PC-3 (cell line): ENCODE data around the gene FMC1. TPM values are rescaled to one million over a fixed set of nuclear protein-coding genes. Genes with fewer than 3 reads are reported as not detected.
"Not testable (repeated sequence)": the region's sequence is repeated elsewhere in the genome, so short reads cannot be mapped to it uniquely, and the experiment has no call there.

ENCODE experiments used
- ATAC-seq: fragments of 200-7000 bp; cut with Tn5 transposase; 2 replicates; pipeline ENCODE4 v1.9.1; 2020; ENCODE audit warnings: mild to moderate bottlenecking, moderate library complexity
- BruUV-seq: library from RNA; stranded (reverse); fragments of 400-500 nt; replicated peaks from 2 replicates; lab custom pipeline; 2021; lab: Mats Ljungman, UMichigan
- CTCF ChIA-PET: fragments of 300-600 bp; sonication (Branson Sonifier 250); formaldehyde crosslinking; loops from one replicate; lab custom pipeline; 2022; ENCODE audit warnings: antibody characterized with exemption; lab: Charles Lee
- POLR2A ChIA-PET: fragments of 300-600 bp; sonication (Branson Sonifier 250); formaldehyde crosslinking; loops from one replicate; lab custom pipeline; 2022; ENCODE audit warnings: antibody characterized with exemption; ENCODE audit not compliant: unreplicated experiment; lab: Charles Lee
- DNase-seq: peaks from one replicate; pipeline ENCODE4 v3.0.0-alpha.2; 2015
- H2AFZ ChIP-seq: fragments of 300-600 bp; sonication (generic); 2 replicates; pipeline ENCODE4 v1.6.0; 2016; ENCODE audit warnings: antibody characterized with exemption, low read length
- H3F3A ChIP-seq: fragments of 300-600 bp; sonication (generic); one replicate; pipeline ENCODE4 v1.6.0; 2017; ENCODE audit warnings: antibody characterized with exemption, low read length, control low read depth, mild to moderate bottlenecking; ENCODE audit not compliant: unreplicated experiment
- H3K27ac ChIP-seq: fragments of 300-600 bp; sonication (generic); 2 replicates; pipeline ENCODE4 v1.5.1; 2016; ENCODE audit warnings: mild to moderate bottlenecking, low read length
- H3K27me3 ChIP-seq: fragments of 300-600 bp; sonication (generic); 2 replicates; pipeline ENCODE4 v1.6.1; 2016; ENCODE audit warnings: low read length, mixed read lengths
- H3K36me3 ChIP-seq: fragments of 300-600 bp; sonication (generic); 2 replicates; pipeline ENCODE4 v1.6.1; 2016; ENCODE audit warnings: low read depth, mixed run types, low read length, mixed read lengths
- H3K4me1 ChIP-seq: fragments of 300-600 bp; sonication (generic); 2 replicates; pipeline ENCODE4 v1.5.1; 2016; ENCODE audit warnings: low read length; ENCODE audit not compliant: insufficient read depth
- H3K4me2 ChIP-seq: fragments of 300-600 bp; sonication (generic); 2 replicates; pipeline ENCODE4 v1.6.0; 2016; ENCODE audit warnings: low read length
- H3K4me3 ChIP-seq: fragments of 300-600 bp; sonication (generic); 2 replicates; pipeline ENCODE4 v1.5.1; 2016; ENCODE audit warnings: mild to moderate bottlenecking, low read length, mixed read lengths
- H3K79me2 ChIP-seq: fragments of 300-600 bp; sonication (generic); 2 replicates; pipeline ENCODE4 v1.6.1; 2017; ENCODE audit warnings: low read length, mixed read lengths
- H3K9ac ChIP-seq: fragments of 300-600 bp; sonication (generic); 2 replicates; pipeline ENCODE4 v1.6.0; 2016; ENCODE audit warnings: mild to moderate bottlenecking, low read length
- H3K9me2 ChIP-seq: fragments of 300-600 bp; sonication (generic); replicated peaks from 2 replicates; pipeline ENCODE4 v1.6.1; 2016; ENCODE audit warnings: mixed run types, low read length, mixed read lengths
- H3K9me3 ChIP-seq: fragments of 300-600 bp; sonication (generic); 2 replicates; pipeline ENCODE4 v1.6.1; 2016; ENCODE audit warnings: low read length, mixed read lengths
- H4K20me1 ChIP-seq: fragments of 300-600 bp; sonication (generic); 2 replicates; pipeline ENCODE4 v1.6.1; 2016; ENCODE audit warnings: low read length, mixed read lengths
- CTCF ChIP-seq: fragments of 300-600 bp; sonication (generic); conservative IDR thresholded peaks from 2 replicates; pipeline ENCODE4 v1.5.1; 2017; ENCODE audit warnings: antibody characterized with exemption, low read depth, mild to moderate bottlenecking, low read length
- EZH2 ChIP-seq: fragments of 300-600 bp; sonication (generic); IDR thresholded peaks from one replicate; pipeline ENCODE4 v1.6.1; 2017; ENCODE audit warnings: antibody characterized with exemption, mild to moderate bottlenecking, low read length; ENCODE audit not compliant: unreplicated experiment
- EZH2phosphoT487 ChIP-seq: fragments of 300-600 bp; sonication (generic); IDR thresholded peaks from 2 replicates; pipeline ENCODE4 v1.6.1; 2018; ENCODE audit warnings: mild to moderate bottlenecking, antibody characterized with exemption, low read length, borderline replicate concordance
- intact Hi-C: fragments of 100-400 bp; cut with micrococcal nuclease; formaldehyde crosslinking; loops from 2 replicates; pipeline ENCODE4 v1.9.0; 2023
- total RNA-seq: library from RNA; depleted of rRNA; stranded (reverse); fragments of >200 nt; gene quantifications from 2 replicates; pipeline ENCODE4 v1.2.3, GENCODE V29; 2014

Gene FMC1
- total RNA-seq, 1 experiment from 2014 or later = 12.2 TPM

GRCh38 chr7:139351027-139351426 lies 9.9 kb downstream of the FMC1 start:
- H3F3A ChIP-seq = no peaks in the 10 kb centered on the region
- no peak overlapping the region for H3K9ac ChIP-seq
- ChIA-PET CTCF (no interaction called here), POLR2A (no interaction called here)
- BruUV-seq = no TSS peak
- H3K9me3 ChIP-seq = no peaks in the 10 kb centered on the region
- no peaks in the 10 kb centered on the region for H3K9me2 ChIP-seq
- no peaks in the 10 kb centered on the region for H3K79me2 ChIP-seq
- H3K4me3 ChIP-seq = no peak overlapping the region
- H3K4me1 ChIP-seq = no peaks in the 10 kb centered on the region
- H4K20me1 ChIP-seq = no peaks in the 10 kb centered on the region
- H3K27me3 ChIP-seq = no peaks in the 10 kb centered on the region
- H2AFZ ChIP-seq = no peak overlapping the region
- DNase-seq (no peak), ATAC-seq (no peak)
- intact Hi-C loops = loop anchor here (10.0 kb wide), 1 partner anchor 116 kb away; the partner anchor contains the start of gene UBN2
- H3K4me2 ChIP-seq = no peak overlapping the region
- no peaks in the 10 kb centered on the region for H3K36me3 ChIP-seq
- H3K27ac ChIP-seq = no peak overlapping the region
- TF ChIP-seq EZH2 = no peak
- TF ChIP-seq CTCF = no peak
- no peak for TF ChIP-seq EZH2phosphoT487

- DNase-seq = no peak
- ChIA-PET POLR2A (no interaction called here), CTCF (no interaction called here)
- Histone ChIP-seq H3K27ac (no peak overlapping the region), H3K27me3 (no peaks in the 10 kb centered on the region), H3K4me3 (no peak overlapping the region), H3K36me3 (no peaks in the 10 kb centered on the region), H4K20me1 (no peaks in the 10 kb centered on the region), H3K4me1 (peaks cover 4% of the 10 kb centered on the region; the same call in 1 of the 2 replicates), H3F3A (no peaks in the 10 kb centered on the region), H3K79me2 (peaks cover 12% of the 10 kb centered on the region), H2AFZ (no peak overlapping the region), H3K9me2 (no peaks in the 10 kb centered on the region), H3K4me2 (no peak overlapping the region), H3K9me3 (no peaks in the 10 kb centered on the region), H3K9ac (no peak overlapping the region)
- ATAC-seq = no peak
- intact Hi-C loops = loop anchor here (10.0 kb wide), 1 partner anchor 120 kb away; the partner anchor contains the start of gene UBN2
- BruUV-seq = no TSS peak
- TF ChIP-seq CTCF = no peak
- no peak for TF ChIP-seq EZH2phosphoT487
- no peak for TF ChIP-seq EZH2
These were observed 13.6 kb downstream of the FMC1 start for GRCh38 chr7:139354729-139355128.

GRCh38 chr7:139355320-139355719 lies 14.2 kb downstream of the FMC1 start:
- no peak overlapping the region for H3K4me3 ChIP-seq
- H3K27ac ChIP-seq = no peak overlapping the region
- H3K9me3 ChIP-seq = no peaks in the 10 kb centered on the region
- TF ChIP-seq CTCF (no peak), EZH2phosphoT487 (no peak), EZH2 (no peak)
- no peaks in the 10 kb centered on the region for H3K9me2 ChIP-seq
- H3K9ac ChIP-seq = no peak overlapping the region
- intact Hi-C loops = loop anchor here (10.0 kb wide), 1 partner anchor 121 kb away; the partner anchor contains the start of gene UBN2
- ChIA-PET POLR2A (no interaction called here), CTCF (no interaction called here)
- no peak overlapping the region for H2AFZ ChIP-seq
- no peaks in the 10 kb centered on the region for H3F3A ChIP-seq
- no peaks in the 10 kb centered on the region for H3K27me3 ChIP-seq
- H3K79me2 ChIP-seq = peaks cover 18% of the 10 kb centered on the region
- no TSS peak for BruUV-seq
- ATAC-seq (no peak), DNase-seq (no peak)
- no peaks in the 10 kb centered on the region for H4K20me1 ChIP-seq
- H3K4me2 ChIP-seq = no peak overlapping the region
- H3K4me1 ChIP-seq = peaks cover 4% of the 10 kb centered on the region; the same call in 1 of the 2 replicates
- no peaks in the 10 kb centered on the region for H3K36me3 ChIP-seq

- Histone ChIP-seq H3K4me2 (peak overlapping the region; percentile 90), H3K4me1 (peaks cover 14% of the 10 kb centered on the region; the same call in 1 of the 2 replicates), H3K9ac (peak overlapping the region; percentile 99), H3K4me3 (peak overlapping the region; percentile 91), H4K20me1 (peaks cover 23% of the 10 kb centered on the region), H3K79me2 (peaks cover 43% of the 10 kb centered on the region), H3K27ac (0 out of 2 replicates have a peak overlapping the region, but pooled peaks have one; percentile 88)
- H3K9me3 ChIP-seq, POLR2A ChIA-PET, BruUV-seq, H3F3A ChIP-seq, ATAC-seq, H3K36me3 ChIP-seq, H3K9me2 ChIP-seq, CTCF ChIA-PET, H3K27me3 ChIP-seq, DNase-seq, H2AFZ ChIP-seq: not testable (repeated sequence)
- intact Hi-C loops = loop anchor here (10.0 kb wide), 1 partner anchor 123 kb away; the partner anchor contains the start of gene UBN2
These were observed 16.8 kb downstream of the FMC1 start for GRCh38 chr7:139357729-139358506.
